ENCODE measurements around the gene BICD1.

The BICD1 gene

DNA sequence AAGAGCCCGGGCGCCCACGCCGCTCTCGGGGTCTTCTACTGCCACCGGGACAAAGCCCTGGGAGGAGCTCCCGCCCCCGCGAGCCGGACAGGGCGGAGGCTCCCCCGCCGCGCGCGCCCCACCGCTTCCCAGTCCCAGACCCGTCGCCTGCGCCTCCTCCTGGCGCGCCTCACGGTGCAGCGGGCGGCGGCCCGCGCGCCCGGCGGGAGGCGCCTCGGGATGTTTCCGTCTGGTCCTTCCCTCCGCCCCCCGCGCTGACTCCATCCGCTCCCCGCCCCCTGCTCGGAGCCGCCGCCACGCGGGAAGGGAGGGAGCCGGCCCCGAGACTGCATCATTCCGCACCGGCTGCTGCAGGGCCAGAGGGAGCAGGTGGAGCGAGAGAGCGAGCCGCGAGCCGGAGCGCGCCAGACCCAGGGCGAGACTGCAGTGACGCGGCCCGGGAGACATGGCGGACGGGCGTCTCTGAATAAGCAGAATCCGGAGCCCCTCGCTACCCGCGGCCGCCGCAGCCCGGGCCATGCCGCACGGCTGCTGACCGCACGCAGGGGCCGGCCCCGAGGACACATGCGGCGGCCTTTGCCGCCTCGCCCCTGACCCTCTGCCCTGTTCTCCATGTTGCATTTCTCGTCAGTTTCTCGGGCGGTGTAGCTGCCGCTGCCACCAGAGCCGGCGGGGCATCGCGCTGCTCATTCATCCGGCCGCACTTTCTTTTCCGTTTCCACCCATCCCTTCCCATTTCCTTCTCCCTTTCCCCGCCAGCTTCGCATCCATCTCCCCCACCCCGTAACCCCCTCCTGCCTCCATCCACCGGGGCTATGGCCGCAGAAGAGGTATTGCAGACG, at the start of gene BICD1:
Gene BICD1, plus strand, starts transcription at position 331 of the 842 bp plus-strand sequence. Its CDS starts 485 bp downstream, at position 816.
- TF ChIP-seq CTCF (IDR thresholded peaks at IDR 0.05; ENCODE audit: low read depth, low read length) = peak; percentile 35
- H3K4me3 ChIP-seq (ENCODE audit: low read depth, low read length) = peak within 1 kb of the TSS; percentile 80
- DNase-seq = peak; percentile 93

GRCh38 chr12:32061033-32061432, 45.6 kb upstream of the BICD1 start:
- no peak for TF ChIP-seq CTCF (IDR thresholded peaks at IDR 0.05; ENCODE audit: low read depth, low read length)
- no peak for DNase-seq
- no peak overlapping the region for H3K27ac ChIP-seq

More for the DNA sequence above, at the start of gene BICD1:
- H3K9me3 ChIP-seq (ENCODE audit: severe bottlenecking) = no peaks in the 10 kb centered on the region
- H3K27me3 ChIP-seq (ENCODE audit: insufficient read depth, low read depth, severe bottlenecking) = no peaks in the 10 kb centered on the region
- H3K27ac ChIP-seq = peak within 1 kb of the TSS; percentile 93
- peaks cover 5% of the 10 kb centered on the region for H3K36me3 ChIP-seq

GRCh38 chr12:32062881-32063280, 43.8 kb upstream of the BICD1 start:
- no peak for TF ChIP-seq CTCF (IDR thresholded peaks at IDR 0.05; ENCODE audit: low read depth, low read length)
- Histone ChIP-seq H3K27me3 (ENCODE audit: insufficient read depth, low read depth, severe bottlenecking) (no peaks in the 10 kb centered on the region), H3K4me3 (ENCODE audit: low read depth, low read length) (no peak overlapping the region), H3K36me3 (no peaks in the 10 kb centered on the region), H3K27ac (no peak overlapping the region), H3K9me3 (ENCODE audit: severe bottlenecking) (no peaks in the 10 kb centered on the region)
- no peak for DNase-seq

More at GRCh38 chr12:32061033-32061432, 45.6 kb upstream of the BICD1 start:
- no peaks in the 10 kb centered on the region for H3K36me3 ChIP-seq
- H3K4me3 ChIP-seq (ENCODE audit: low read depth, low read length) = no peak overlapping the region
- H3K9me3 ChIP-seq (ENCODE audit: severe bottlenecking) = no peaks in the 10 kb centered on the region
- H3K27me3 ChIP-seq (ENCODE audit: insufficient read depth, low read depth, severe bottlenecking) = no peaks in the 10 kb centered on the region

DNA sequence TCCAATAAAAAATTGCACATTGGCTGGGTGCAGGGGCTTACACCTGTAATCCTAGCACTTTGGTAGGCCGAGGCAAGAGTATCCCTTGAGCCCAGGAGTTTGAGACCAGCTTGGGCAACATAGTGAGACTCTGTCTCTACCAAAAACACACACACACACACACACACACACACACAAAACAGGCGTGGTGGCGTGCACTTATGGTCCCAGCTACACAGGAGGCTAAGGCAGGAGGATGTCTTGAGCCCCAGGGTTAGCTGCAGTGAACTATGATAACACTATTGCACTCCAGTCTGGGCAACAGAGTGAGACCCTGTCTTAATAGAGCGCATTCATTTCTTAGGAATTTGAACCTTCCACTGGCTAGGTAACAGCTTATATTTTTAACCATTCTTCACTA, 42.9 kb upstream of the BICD1 start:
- H3K9me3 ChIP-seq (ENCODE audit: severe bottlenecking) = no peaks in the 10 kb centered on the region
- no peaks in the 10 kb centered on the region for H3K27me3 ChIP-seq (ENCODE audit: insufficient read depth, low read depth, severe bottlenecking)
- no peak overlapping the region for H3K4me3 ChIP-seq (ENCODE audit: low read depth, low read length)
- H3K36me3 ChIP-seq = no peaks in the 10 kb centered on the region
- no peak for TF ChIP-seq CTCF (IDR thresholded peaks at IDR 0.05; ENCODE audit: low read depth, low read length)
- H3K27ac ChIP-seq = no peak overlapping the region
- DNase-seq = no peak

DNA sequence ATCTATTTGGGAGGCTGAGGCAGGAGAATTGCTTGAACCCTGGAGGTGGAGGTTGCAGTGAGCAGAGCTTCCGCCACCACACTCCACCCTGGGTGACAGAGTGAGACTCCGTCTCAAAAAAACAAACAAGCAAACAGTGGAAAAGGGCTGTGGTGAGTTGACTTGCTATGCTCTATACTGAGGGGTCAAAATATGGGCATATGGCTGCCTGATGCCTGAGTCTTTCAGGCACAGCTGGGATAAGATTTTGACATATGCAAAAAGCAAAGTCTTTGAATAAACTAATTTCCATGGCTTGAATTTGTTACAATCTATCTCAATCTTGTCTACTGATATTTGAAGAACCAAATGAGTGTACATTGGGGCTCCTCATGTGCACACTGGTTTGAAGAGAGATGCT, 40.4 kb upstream of the BICD1 start:
- Histone ChIP-seq H3K36me3 (no peaks in the 10 kb centered on the region), H3K4me3 (ENCODE audit: low read depth, low read length) (no peak overlapping the region), H3K27ac (no peak overlapping the region), H3K27me3 (ENCODE audit: insufficient read depth, low read depth, severe bottlenecking) (no peaks in the 10 kb centered on the region), H3K9me3 (ENCODE audit: severe bottlenecking) (no peaks in the 10 kb centered on the region)
- no peak for DNase-seq
- no peak for TF ChIP-seq CTCF (IDR thresholded peaks at IDR 0.05; ENCODE audit: low read depth, low read length)
